Neural progenitor cell (in vitro differentiated cells): Measurements from ENCODE around the gene GLRX.
"Not testable (repeated sequence)": the region's sequence is repeated elsewhere in the genome, so short reads cannot be mapped to it uniquely, and the experiment has no call there.

ENCODE experiments used
- EZH2 ChIP-seq: fragments of 200-600 bp; sonication (generic); IDR thresholded peaks from 2 replicates; pipeline ENCODE4 v1.6.1; 2017; ENCODE audit warnings: antibody characterized with exemption, mild to moderate bottlenecking, moderate library complexity
- TF ChIP-seq, protein P1 (sequence below): fragments of 200-600 bp; sonication (generic); IDR thresholded peaks from 2 replicates; pipeline ENCODE4 v1.5.1; 2017; ENCODE audit warnings: antibody characterized with exemption, mild to moderate bottlenecking

DNA sequence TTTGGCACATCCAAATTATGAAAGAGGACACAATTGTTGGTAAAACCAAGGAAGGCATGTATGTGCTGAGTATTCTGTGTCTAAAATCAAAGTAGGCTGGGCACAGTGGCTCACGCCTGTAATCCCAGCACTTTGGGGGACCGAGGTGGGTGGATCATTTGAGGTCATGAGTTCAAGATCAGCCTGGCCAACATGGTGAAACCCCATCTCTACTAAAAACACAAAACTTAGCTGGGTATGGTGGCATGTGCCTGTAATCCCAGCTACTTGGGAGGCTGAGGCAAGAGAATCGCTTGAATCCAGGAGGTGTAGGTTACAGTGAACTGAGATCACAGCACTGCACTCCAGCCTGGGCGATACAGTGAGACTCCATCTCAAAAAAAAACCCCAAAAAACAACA, 14.4 kb upstream of the GLRX start:
- TF ChIP-seq EZH2 = not testable (repeated sequence)
- TF ChIP-seq, protein P1, sequence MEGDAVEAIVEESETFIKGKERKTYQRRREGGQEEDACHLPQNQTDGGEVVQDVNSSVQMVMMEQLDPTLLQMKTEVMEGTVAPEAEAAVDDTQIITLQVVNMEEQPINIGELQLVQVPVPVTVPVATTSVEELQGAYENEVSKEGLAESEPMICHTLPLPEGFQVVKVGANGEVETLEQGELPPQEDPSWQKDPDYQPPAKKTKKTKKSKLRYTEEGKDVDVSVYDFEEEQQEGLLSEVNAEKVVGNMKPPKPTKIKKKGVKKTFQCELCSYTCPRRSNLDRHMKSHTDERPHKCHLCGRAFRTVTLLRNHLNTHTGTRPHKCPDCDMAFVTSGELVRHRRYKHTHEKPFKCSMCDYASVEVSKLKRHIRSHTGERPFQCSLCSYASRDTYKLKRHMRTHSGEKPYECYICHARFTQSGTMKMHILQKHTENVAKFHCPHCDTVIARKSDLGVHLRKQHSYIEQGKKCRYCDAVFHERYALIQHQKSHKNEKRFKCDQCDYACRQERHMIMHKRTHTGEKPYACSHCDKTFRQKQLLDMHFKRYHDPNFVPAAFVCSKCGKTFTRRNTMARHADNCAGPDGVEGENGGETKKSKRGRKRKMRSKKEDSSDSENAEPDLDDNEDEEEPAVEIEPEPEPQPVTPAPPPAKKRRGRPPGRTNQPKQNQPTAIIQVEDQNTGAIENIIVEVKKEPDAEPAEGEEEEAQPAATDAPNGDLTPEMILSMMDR = not testable (repeated sequence)
